GM12872 (cell line): ENCODE data around the gene MCM10.

Source experiments
- CTCF ChIP-seq: IDR thresholded peaks from 3 replicates; pipeline ENCODE4 v1.5.1; 2011; ENCODE audit warnings: low read depth, mild to moderate bottlenecking, low read length, moderate library complexity; ENCODE audit not compliant: insufficient read depth

MCM10 gene

DNA sequence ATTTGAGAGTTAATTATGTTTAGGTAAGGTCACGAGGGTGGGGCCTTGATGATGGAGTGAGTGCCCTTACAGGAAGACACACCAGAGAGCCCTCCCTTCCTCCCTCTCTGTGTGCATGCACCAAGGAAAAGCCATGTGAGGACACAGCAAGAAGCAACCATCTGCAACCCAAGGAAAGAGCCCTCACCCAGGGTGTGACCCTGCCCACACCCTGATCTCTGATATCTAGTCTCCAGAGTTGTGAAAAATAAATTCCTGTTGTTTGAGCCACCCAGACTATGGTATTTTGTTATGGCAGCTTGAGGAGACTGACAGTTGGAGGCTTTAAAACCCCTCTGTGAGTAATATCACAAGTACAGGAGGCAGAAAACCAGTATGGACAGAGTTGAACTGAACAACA lies 15.0 kb upstream of the MCM10 start:
- TF ChIP-seq CTCF = no peak

DNA sequence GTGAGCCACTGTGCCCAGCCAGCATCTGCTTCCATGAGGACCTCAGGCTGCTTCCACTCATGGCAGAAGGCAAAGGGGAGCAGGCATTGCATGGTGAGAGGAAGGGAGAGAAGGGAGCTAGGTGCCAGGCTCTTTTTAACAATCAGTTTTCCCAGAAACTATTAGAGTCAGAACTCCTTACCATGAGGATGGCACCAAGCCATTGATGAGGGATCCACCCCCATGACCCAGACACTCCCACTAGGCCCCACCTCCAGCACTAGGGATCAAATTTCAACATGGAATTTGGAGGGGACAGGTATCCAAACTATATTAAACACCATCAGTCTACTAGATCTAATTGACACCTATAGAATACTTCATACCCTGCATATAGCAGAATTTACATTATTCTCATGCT lies 14.2 kb upstream of the MCM10 start:
- no peak for TF ChIP-seq CTCF

GRCh38 chr10:13152296-13152695 lies 9.1 kb upstream of the MCM10 start:
- TF ChIP-seq CTCF = no peak

DNA sequence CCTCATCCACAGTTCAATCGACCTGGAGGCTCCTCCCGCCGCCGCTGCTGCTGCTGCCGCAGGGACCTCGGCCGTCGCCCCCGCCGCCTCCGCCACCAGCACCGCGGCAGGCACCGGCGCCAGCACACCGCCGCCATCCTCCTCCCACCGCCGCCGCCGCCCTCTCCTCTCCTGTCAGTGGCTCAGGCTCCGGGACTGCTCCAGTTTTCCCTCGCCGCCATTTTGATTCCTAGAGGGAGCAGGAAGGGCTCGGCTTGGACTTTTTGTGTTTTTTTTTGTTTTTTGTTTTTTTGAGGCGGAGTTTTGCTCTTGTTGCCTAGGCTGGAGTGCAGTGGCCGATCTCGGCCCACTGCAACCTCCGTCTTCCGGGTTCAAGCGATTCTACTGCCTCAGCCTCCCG lies 3.0 kb upstream of the MCM10 start:
- TF ChIP-seq CTCF = no peak

GRCh38 chr10:13161857-13162271 lies 506 bp downstream of the MCM10 start:
- TF ChIP-seq CTCF = no peak

GRCh38 chr10:13163859-13164258 lies 2.5 kb downstream of the MCM10 start:
- TF ChIP-seq CTCF = no peak

GRCh38 chr10:13165177-13165576 lies 3.8 kb downstream of the MCM10 start:
- no peak for TF ChIP-seq CTCF

GRCh38 chr10:13167568-13167967 lies 6.2 kb downstream of the MCM10 start:
- TF ChIP-seq CTCF = no peak
